ENCODE measurements around the gene PSTPIP2.

DNA sequence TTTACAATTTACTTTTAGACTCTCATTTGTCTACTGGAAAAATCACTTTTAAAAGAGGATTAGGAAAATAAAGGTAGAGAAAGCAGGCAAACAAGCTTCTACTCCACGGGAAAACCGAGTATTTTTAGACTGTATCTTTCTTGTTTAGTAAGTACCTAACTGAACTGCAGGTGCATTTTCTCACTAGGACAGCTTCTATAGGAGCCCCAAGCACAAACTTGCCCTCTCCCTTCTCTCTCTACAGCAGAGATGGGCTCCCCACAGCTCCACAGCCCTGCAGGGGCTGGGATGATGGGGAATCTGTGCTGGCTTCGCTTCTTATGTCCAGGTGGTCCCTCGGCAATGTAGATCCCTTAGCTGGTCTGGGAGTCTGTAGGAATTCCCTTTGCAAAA is 16.2 kb downstream of the PSTPIP2 start:
- TF ChIP-seq, protein P1, sequence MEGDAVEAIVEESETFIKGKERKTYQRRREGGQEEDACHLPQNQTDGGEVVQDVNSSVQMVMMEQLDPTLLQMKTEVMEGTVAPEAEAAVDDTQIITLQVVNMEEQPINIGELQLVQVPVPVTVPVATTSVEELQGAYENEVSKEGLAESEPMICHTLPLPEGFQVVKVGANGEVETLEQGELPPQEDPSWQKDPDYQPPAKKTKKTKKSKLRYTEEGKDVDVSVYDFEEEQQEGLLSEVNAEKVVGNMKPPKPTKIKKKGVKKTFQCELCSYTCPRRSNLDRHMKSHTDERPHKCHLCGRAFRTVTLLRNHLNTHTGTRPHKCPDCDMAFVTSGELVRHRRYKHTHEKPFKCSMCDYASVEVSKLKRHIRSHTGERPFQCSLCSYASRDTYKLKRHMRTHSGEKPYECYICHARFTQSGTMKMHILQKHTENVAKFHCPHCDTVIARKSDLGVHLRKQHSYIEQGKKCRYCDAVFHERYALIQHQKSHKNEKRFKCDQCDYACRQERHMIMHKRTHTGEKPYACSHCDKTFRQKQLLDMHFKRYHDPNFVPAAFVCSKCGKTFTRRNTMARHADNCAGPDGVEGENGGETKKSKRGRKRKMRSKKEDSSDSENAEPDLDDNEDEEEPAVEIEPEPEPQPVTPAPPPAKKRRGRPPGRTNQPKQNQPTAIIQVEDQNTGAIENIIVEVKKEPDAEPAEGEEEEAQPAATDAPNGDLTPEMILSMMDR (IDR thresholded peaks at IDR 0.05), result no peak
- TF ChIP-seq POLR2A (IDR thresholded peaks at IDR 0.05), result no peak
